ENCODE measurements around the gene OSBPL6. TPM values are rescaled to one million over a fixed set of nuclear protein-coding genes. Genes with fewer than 3 reads are reported as not detected.
"Not testable (repeated sequence)": the region's sequence is repeated elsewhere in the genome, so short reads cannot be mapped to it uniquely, and the experiment has no call there.

The OSBPL6 gene
- total RNA-seq, 2 donors from 2014 or later: 0.95 to 4.6 TPM

DNA sequence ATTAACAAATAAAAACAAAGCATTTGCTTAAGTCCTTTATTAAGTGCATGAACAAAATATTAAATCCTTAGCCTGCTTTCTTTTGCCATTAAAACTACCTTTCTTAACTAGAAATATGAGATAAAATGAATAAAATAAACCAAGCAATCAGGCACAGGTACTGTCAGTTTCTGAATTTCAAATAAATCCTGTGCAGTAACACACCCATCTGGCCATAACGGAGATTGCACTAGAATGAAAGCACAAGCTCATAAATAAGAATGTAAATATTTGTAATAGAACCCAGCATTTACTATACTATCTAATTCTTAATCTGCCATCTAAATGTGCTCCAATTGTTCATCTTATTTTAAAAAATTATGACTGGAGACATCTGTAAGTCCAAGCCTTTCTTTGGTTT, 224.8 kb downstream of the OSBPL6 start:
- no peak overlapping the region for H3K27ac ChIP-seq
- H3K4me3 ChIP-seq: no peak overlapping the region
- TF ChIP-seq, protein P1, sequence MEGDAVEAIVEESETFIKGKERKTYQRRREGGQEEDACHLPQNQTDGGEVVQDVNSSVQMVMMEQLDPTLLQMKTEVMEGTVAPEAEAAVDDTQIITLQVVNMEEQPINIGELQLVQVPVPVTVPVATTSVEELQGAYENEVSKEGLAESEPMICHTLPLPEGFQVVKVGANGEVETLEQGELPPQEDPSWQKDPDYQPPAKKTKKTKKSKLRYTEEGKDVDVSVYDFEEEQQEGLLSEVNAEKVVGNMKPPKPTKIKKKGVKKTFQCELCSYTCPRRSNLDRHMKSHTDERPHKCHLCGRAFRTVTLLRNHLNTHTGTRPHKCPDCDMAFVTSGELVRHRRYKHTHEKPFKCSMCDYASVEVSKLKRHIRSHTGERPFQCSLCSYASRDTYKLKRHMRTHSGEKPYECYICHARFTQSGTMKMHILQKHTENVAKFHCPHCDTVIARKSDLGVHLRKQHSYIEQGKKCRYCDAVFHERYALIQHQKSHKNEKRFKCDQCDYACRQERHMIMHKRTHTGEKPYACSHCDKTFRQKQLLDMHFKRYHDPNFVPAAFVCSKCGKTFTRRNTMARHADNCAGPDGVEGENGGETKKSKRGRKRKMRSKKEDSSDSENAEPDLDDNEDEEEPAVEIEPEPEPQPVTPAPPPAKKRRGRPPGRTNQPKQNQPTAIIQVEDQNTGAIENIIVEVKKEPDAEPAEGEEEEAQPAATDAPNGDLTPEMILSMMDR (IDR thresholded peaks at IDR 0.05): no peak
- no peaks in the 10 kb centered on the region for H3K36me3 ChIP-seq
- DNase-seq (ENCODE audit: low spot score) (no peak), ATAC-seq (ENCODE audit: insufficient number of reproducible peaks, low FRiP score, low read depth) (no peak)
- no peaks in the 10 kb centered on the region for H3K9me3 ChIP-seq
- H3K27me3 ChIP-seq (replicated peaks; ENCODE audit: insufficient read depth): no peaks in the 10 kb centered on the region
- peaks cover 5 to 7% of the 10 kb centered on the region in 2 donors for H3K4me1 ChIP-seq (ENCODE audit: control insufficient read depth in 1 of 2, low read depth in 2 of 2)

GRCh38 chr2:178420463-178420999, 226.2 kb downstream of the OSBPL6 start:
- Histone ChIP-seq H3K27ac (no peak overlapping the region), H3K36me3 (no peaks in the 10 kb centered on the region), H3K27me3 (replicated peaks; ENCODE audit: insufficient read depth) (no peaks in the 10 kb centered on the region), H3K9me3 (peaks cover 5% of the 10 kb centered on the region), H3K4me3 (no peak overlapping the region), H3K4me1 (ENCODE audit: control insufficient read depth in 1 of 2, low read depth in 2 of 2) (no peaks in the 10 kb centered on the region)
- TF ChIP-seq, protein P1 (IDR thresholded peaks at IDR 0.05): no peak
- ATAC-seq (ENCODE audit: insufficient number of reproducible peaks, low FRiP score, low read depth) (no peak), DNase-seq (ENCODE audit: low spot score) (no peak)

DNA sequence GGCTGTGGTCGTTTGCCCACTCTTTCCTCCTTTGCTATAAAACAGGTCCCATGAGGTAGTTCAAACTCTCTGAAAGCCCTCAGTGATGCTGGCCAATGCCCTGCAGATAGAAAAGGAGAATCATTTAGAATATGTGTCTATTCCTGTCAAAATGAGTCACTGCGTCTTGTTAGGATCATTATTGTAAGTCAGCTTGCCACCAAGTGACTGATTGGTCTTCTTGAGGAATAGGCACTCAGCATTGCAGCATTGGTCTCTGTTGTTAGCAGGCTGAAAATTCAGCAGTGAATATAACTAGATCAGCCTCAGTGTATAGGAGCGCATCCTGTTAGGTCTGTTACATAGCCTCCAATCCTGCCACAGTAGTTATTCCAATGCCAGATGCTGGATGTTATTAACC, 227.8 kb downstream of the OSBPL6 start:
- DNase-seq (ENCODE audit: low spot score) (no peak), ATAC-seq (ENCODE audit: insufficient number of reproducible peaks, low FRiP score, low read depth) (no peak)
- H3K27me3 ChIP-seq (replicated peaks; ENCODE audit: insufficient read depth): no peaks in the 10 kb centered on the region
- H3K27ac ChIP-seq: no peak overlapping the region
- no peak overlapping the region for H3K4me3 ChIP-seq
- no peaks in the 10 kb centered on the region for H3K36me3 ChIP-seq
- TF ChIP-seq, protein P1 (IDR thresholded peaks at IDR 0.05): no peak
- H3K4me1 ChIP-seq (ENCODE audit: control insufficient read depth in 1 of 2, low read depth in 2 of 2): no peaks in the 10 kb centered on the region
- peaks cover 5% of the 10 kb centered on the region for H3K9me3 ChIP-seq

DNA sequence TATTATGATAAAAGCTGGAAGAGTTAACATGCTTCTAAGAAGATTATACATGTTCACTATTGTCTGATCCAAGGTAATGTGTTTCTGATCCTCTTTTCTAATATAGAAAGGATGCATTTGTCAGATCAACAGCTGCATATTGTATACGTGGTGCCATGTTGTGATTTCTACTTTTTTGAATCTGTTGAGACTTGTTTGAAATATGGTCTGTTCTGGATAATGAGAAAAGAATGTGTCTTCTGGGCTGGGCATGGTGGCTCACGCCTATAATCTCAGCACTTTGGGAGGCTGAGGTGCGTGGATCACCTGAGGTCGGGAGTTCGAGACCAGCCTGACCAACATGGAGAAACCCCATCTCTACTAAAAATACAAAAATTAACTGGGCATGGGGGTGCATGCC, 229.4 kb downstream of the OSBPL6 start:
- not testable (repeated sequence) for H3K4me1 ChIP-seq (ENCODE audit: control insufficient read depth in 1 of 2, low read depth in 2 of 2); H3K27me3 ChIP-seq (replicated peaks; ENCODE audit: insufficient read depth); H3K4me3 ChIP-seq; H3K27ac ChIP-seq; H3K9me3 ChIP-seq; H3K36me3 ChIP-seq; ATAC-seq (ENCODE audit: insufficient number of reproducible peaks, low FRiP score, low read depth); DNase-seq (ENCODE audit: low spot score)

GRCh38 chr2:178425255-178425827, 231.0 kb downstream of the OSBPL6 start:
- Histone ChIP-seq H3K4me3 (no peak overlapping the region), H3K27me3 (replicated peaks; ENCODE audit: insufficient read depth) (no peaks in the 10 kb centered on the region), H3K36me3 (peaks cover 7% of the 10 kb centered on the region), H3K4me1 (ENCODE audit: control insufficient read depth in 1 of 2, low read depth in 2 of 2) (no peaks in the 10 kb centered on the region), H3K9me3 (peaks cover 5% of the 10 kb centered on the region), H3K27ac (no peak overlapping the region)
- ATAC-seq (ENCODE audit: insufficient number of reproducible peaks, low FRiP score, low read depth) (no peak), DNase-seq (ENCODE audit: low spot score) (no peak)
- TF ChIP-seq, protein P1 (IDR thresholded peaks at IDR 0.05): no peak

DNA sequence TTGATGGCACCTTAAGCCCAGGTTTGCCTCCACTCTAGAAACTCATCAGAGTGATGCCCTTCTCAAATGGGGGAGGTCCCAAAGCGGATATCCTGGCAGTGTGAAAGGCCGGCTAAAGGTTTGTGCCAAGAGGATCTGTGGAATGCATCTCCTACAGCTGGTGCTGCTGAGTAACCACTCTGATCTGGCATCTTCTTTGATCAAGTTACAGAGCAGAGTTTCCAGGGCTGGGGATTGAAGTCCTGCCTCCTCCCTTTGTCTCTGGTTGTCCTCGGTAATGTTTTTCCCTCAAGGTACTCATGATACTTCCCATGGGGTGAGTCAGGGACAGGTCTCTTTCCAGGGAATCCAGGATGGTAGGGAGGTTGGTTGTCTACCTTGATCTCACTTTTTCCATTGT, 232.1 kb downstream of the OSBPL6 start:
- TF ChIP-seq, protein P1 (IDR thresholded peaks at IDR 0.05): no peak
- no peak for DNase-seq (ENCODE audit: low spot score)
- H3K27me3 ChIP-seq (replicated peaks; ENCODE audit: insufficient read depth): no peaks in the 10 kb centered on the region
- no peak overlapping the region for H3K4me3 ChIP-seq
- no peak overlapping the region for H3K27ac ChIP-seq
- peaks cover 10% of the 10 kb centered on the region for H3K36me3 ChIP-seq
- peaks cover 5% of the 10 kb centered on the region for H3K9me3 ChIP-seq
- no peaks in the 10 kb centered on the region for H3K4me1 ChIP-seq (ENCODE audit: control insufficient read depth in 1 of 2, low read depth in 2 of 2)
- ATAC-seq (ENCODE audit: insufficient number of reproducible peaks, low FRiP score, low read depth): no peak

All from thoracic aorta (tissue), 2 donors.